HG02623 (cell line): Measurements from ENCODE around the gene FLVCR1.

Experiments used
- ATAC-seq: cut with Tn5 transposase; IDR thresholded peaks from one replicate; pipeline ENCODE4 v1.9.1; 2021; ENCODE audit warnings: moderate library complexity; ENCODE audit not compliant: unreplicated experiment

FLVCR1 gene

GRCh38 chr1:212915245-212916091 is 57.4 kb downstream of the FLVCR1 start:
- no peak for ATAC-seq

DNA sequence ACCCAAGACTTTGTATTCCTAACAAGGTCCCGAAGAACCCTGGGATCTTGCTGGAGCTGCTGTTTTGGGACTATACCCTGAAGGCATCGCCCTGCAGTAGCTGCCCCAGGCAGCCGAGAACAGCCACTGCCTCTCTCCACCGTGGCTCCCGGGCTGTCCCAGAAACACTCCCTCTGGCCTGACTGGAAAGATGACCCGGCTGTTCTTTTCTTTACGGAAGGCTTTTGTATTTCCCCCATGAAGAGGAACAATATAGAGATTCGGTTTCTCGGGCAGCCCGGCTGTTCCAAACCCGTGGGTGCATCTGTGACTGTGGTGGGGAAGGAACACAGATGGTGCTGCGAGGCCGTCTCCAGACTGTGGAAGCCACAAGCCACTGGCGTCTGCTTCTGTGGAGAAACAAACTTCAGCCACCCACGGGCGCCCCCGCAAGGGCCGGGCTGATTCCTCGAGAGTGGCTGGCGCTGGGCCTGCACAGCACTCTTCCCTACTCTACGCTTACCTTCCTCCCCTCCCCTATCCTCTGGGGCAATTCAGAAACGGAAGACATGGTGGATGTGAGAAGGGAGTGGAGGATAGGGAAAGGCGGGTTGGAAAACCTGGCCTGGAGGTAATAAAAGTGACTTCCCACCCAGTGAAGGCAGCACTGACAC is 58.5 kb downstream of the FLVCR1 start:
- no peak for ATAC-seq

GRCh38 chr1:212917134-212917485 is 59.0 kb downstream of the FLVCR1 start:
- ATAC-seq, result no peak

- ATAC-seq, result no peak
Observed at GRCh38 chr1:212917858-212918257, 59.8 kb downstream of the FLVCR1 start.

GRCh38 chr1:212918824-212919223 is 60.7 kb downstream of the FLVCR1 start:
- no peak for ATAC-seq

GRCh38 chr1:212920246-212920645 is 62.2 kb downstream of the FLVCR1 start:
- ATAC-seq, result no peak

DNA sequence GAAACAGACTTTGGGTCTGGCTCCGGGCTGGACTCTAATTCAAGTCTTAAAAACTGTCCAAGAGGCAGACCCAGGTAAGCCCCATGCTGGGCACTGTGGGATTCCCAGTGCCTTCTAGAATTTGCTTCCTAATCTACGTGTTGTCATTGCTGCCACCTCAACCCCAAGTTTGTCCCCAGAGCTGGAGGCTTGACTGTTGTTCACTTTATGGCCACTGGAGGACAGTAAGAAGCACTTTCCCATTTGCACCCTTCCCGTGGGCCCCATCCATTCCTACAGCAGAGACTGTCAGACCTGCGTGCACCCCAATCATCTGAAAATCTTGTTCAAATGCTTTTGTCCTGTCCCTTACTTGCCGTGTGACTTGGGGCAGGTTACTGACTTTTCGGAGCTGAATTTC is 62.8 kb downstream of the FLVCR1 start:
- ATAC-seq, result no peak

- ATAC-seq, result no peak
Observed at GRCh38 chr1:212922016-212922415, 63.9 kb downstream of the FLVCR1 start.

DNA sequence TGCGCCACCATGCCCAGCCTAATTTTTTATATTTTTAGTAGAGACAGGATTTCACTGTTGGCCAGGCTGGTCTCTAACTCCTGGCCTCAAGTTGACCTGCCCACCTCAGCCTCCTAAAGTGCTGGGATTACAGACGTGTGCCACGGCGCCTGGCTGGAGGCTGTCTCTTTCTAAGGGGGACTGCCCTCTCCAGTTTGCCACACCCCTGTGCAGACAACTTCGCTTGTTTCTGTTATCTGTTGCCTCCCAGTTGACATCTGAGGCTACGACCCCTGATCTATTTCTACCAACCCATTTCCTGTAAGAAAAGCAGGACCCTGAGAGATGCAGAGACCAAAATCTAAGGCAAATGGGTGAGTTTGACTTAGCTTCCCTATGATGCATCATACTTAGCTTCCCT is 68.3 kb downstream of the FLVCR1 start:
- no peak for ATAC-seq

GRCh38 chr1:212928323-212929291 is 70.5 kb downstream of the FLVCR1 start:
- ATAC-seq, result peak; percentile 82

DNA sequence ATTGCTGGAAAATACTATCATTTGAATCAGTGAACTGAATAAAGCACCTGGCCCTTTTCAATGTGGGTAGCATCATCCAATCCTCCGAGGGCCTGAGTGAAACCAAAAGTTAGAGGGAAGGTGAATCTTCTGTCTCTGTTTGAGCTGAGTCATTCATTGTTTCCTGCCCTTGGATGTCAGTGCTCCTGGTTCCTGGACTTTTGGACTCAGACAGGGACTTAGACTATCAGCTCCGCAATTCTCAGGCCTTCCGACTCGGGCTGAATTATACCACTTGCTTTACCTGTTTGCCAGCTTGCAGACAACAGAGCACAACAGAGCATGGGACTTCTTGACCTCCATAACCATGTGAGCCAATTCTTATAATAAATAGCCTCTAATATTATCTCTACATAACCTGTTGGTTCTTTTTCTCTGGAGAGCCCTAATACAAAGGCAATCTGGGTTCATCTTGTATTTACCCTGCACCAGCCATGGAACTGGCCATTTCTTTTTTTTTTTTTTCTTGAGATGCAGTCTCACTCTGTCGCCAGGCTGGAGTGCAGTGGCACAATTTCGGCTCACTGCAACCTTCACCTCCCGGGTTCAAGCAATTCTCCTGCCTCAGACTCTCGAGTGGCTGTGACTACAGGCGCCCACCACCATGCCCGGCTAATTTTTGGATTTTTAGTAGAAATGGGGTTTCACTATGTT is 73.1 kb downstream of the FLVCR1 start:
- no peak for ATAC-seq

DNA sequence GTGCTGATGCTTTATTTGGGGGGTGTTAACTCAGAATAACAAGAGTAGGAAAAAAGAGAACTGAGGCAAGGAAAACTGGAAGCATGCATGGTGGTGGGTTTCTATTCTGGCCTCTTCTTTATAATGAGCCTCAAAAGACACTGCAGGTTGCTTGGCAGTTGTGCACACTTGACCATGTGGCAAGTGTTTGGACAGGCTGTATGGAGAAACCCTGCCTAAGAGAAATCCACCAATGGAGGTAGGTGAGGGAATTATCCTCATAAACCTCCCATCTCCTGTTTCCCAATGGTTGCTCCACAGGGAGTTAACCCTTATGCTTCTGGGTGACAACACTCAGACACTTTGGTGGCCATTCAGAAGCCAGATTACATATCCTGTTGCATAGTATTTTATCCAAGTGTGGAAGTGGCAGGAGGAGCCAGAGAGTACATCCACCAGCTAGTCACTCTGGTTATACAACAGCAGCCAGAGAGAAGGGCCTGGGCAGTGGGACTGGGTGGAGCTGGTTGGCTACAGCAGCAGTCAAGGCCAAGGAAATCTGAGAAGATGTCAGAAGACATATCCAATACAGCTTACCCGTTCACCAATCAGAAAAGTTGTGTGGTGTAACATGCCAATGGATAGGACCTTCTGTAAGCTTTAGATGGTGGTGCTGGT is 75.9 kb downstream of the FLVCR1 start:
- no peak for ATAC-seq

GRCh38 chr1:212935387-212935981 is 77.4 kb downstream of the FLVCR1 start:
- no peak for ATAC-seq

GRCh38 chr1:212937034-212937433 is 79.0 kb downstream of the FLVCR1 start:
- no peak for ATAC-seq

- no peak for ATAC-seq
Observed at GRCh38 chr1:212938846-212939245, 80.8 kb downstream of the FLVCR1 start.

- ATAC-seq, result no peak
Observed at GRCh38 chr1:212941452-212941851, 83.4 kb downstream of the FLVCR1 start.

DNA sequence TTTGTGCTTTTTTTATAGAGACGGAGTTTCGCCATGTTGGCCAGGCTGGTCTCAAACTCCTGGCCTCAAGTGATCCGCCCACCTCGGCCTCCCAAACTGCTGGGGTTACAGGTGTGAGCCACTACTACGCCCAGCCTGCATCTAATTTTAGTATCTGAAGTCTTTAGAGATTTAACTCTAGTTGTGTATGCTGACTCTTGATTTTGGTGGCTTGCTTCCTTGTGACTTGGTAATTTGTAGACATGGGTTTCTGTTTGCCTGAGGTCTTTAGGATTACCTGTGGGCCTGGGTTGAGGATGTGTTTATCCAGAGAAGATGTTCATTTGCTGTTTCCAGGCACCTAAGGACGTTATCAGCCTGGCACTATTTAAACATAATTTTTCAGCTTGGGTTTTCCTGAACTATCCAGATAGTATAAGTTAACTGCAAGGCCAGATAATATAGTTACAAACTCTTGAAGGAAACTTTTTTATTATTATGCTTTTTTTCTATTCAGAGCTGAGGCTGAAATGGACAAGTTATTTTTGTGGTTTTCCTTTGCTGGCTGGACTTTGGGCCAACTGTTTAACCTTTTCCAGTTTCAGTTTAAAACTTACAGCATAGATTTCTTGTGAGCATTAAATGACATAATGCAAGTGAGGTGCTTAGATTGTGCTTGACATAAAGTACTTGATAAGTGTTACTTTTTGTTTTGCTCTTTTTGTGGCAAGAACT is 84.8 kb downstream of the FLVCR1 start:
- ATAC-seq, result no peak

- no peak for ATAC-seq
Observed at GRCh38 chr1:212943393-212943710, 85.3 kb downstream of the FLVCR1 start.

- peak; percentile 48 for ATAC-seq
Observed at GRCh38 chr1:212944229-212944901, 86.3 kb downstream of the FLVCR1 start.
